ENCODE measurements around the gene UBA52.
"Not testable (repeated sequence)": the region's sequence is repeated elsewhere in the genome, so short reads cannot be mapped to it uniquely, and the experiment has no call there.

UBA52 gene

DNA sequence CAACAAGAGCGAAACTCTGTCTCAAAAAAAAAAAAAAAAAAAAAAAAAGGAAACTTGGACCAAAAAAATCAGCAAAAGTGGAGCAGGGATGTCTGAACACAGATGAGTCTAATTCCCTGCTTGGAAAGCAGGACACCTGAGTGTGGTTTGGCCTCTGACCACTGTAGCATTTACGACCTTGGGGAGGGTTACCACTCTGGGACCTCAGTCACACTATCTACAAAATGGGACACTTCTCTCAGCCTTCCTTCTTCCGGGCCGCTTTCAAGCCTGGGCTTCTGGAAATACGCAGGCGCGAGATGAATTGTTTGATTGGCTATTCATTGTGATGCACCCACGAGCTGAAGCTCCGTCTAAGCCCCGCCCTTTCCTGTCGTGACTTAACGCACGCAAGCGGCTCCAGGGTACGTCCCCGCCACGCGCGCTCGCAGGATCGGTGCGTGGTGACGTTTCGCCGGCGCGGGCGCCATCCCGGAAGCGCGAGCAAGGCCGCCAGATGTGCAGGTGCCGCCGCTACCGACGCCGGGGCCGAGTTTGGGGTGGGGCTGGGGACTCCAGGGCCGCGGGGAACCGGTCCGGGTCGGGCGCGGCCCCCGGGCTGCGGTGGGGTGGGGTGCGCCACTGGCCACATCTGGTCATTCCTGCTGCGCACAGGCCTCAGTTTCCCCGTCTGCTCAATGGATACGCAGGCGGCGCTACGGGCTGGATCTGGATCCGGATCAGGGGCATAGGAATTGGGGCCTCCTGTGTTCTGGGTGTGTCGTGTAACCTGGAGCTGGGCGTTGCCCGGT lies 14.1 kb upstream of the UBA52 start, which contains the start of gene KXD1:
Gene KXD1 (plus strand): TSS at position 460 of the 791 bp plus-strand sequence. CDS start 4,187 bp downstream, outside the sequence.
- DNase-seq = peak; percentile 94

GRCh38 chr19:18558202-18558555 lies 13.5 kb upstream of the UBA52 start:
- DNase-seq = no peak

DNA sequence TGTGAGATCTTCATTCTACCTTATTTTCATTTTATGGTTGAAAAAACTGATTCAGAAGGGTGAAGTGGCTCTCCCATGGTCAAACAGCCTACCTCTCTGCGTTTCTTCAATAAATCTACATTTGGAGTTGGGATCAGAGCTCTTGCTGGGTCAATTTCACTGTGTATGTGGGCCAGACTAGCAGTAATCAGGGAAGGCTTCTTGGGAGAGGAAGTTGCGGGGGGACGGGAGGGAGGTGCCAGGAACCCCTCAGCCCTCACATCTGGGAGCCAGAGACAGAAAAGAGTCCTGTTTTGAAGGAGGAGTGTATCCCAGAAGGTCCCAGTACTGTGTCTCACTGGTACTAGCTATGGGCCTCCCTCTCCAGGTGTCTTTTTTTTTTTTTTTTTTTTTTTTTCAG lies 13.1 kb upstream of the UBA52 start:
- no peak for DNase-seq

DNA sequence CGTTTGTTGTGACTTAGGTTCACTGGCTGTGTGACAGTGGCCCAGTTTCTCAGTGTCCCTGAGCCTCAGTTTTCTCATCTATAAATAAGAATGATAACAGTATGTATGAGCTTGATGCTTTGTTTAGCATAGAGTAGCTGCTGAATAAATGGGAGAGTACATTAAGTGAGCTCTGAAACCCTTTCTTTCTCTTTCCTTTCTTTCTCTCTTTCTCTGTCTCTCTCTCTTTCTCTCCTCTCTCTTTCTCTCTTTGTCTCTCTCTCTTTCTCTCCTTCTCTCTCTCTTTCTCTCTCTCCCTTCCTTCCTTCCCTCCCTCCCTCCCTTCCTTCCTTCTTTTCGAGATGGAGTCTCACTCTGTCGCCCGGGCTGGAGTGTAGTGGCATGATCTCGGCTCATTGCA lies 12.0 kb upstream of the UBA52 start:
- no peak for DNase-seq

DNA sequence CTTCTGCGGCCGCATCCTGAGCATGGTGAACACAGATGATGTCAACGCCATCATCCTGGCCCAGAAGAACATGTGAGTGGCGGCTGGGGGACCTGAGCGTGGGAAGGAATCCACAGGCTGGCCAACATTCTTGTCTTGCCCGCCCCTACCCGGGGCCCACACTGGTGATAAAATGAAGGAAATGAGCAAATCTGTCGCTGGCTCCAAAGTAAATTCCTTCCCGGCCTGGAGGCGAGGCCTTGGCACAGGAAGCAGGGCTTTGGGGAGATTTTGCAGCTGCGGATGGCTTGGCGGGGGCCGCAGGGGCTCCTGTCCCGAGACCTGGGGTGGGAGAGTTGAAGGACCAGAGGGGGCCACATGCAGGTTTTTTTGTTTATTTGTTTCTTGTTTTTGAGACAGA lies 9.6 kb upstream of the UBA52 start:
- no peak for DNase-seq

DNA sequence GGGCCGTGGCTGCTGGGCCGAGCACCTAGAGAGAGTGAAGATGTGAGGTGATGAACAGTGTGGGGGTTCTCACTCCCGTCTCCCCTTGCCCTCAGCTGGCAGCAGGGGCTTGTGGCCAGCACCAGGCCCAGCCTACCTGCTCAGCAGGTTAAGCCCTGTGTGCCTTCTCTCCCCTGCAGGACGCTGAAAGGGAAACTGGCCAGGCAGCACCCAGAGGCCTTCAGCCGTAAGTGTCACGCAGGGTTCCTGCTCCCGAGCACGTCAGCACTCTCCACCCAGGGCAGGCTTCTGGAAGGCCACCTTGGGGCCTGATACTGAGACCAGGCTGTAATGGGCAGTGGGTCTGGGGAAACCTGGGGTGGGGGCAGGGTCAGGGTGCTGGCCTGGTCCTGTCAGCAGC lies 4.7 kb upstream of the UBA52 start:
- DNase-seq = no peak

DNA sequence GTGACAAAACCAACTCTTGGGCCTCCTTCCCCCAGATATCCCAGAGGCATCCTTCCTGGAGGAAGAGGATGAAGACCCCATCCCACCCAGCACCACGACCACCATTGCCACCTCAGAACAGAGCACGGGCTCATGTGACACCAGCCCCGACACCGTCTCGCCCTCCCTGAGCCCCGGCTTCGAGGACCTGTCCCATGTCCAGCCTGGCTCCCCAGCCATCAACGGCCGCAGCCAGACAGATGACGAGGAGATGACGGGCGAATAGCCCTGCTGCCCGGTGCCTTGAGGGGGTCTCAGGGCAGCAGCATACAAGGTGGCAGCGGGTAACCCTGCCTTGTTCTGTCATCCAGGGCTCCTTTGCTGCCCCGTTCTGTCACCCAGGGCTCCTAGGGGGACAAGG lies 3.3 kb upstream of the UBA52 start:
- no peak for DNase-seq

DNA sequence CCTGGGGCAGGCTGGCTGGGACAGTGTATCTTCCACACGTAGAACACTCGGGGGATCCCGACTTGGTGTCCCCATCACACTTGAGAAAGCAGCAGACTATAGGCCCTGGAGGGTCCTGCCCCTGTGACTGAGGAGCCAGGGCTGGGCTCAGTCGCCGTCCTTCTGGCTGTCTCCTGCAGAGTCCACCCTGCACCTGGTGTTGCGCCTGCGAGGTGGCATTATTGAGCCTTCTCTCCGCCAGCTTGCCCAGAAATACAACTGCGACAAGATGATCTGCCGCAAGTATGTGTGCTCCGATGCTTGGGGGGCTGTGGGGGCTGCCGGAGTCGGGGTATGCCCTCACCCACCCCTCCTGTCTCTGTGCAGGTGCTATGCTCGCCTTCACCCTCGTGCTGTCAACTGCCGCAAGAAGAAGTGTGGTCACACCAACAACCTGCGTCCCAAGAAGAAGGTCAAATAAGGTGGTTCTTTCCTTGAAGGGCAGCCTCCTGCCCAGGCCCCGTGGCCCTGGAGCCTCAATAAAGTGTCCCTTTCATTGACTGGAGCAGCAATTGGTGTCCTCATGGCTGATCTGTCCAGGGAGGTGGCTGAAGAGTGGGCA lies 3.1 kb downstream of the UBA52 start:
- no peak for DNase-seq

DNA sequence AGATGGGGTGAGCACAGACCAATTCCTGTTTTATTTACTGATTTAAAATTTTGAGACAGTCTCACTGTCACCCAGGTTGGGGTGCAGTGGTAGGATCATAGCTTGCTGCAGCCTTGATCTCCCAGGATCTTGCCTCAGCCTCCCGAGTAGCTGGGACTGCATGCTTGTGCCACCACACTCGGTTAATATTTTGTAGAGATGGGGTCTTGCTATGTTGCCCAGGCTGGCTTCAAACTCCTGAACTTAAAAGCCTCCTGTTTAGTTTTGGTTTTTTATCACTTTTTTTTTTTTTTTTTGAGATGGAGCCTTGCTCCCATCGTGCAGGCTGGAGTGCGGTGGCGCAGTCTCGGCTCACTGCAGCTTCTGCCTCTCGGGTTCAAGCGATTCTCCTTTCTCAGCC lies 4.7 kb downstream of the UBA52 start:
- DNase-seq = no peak

GRCh38 chr19:18577365-18577914 lies 5.8 kb downstream of the UBA52 start:
- no peak for DNase-seq

DNA sequence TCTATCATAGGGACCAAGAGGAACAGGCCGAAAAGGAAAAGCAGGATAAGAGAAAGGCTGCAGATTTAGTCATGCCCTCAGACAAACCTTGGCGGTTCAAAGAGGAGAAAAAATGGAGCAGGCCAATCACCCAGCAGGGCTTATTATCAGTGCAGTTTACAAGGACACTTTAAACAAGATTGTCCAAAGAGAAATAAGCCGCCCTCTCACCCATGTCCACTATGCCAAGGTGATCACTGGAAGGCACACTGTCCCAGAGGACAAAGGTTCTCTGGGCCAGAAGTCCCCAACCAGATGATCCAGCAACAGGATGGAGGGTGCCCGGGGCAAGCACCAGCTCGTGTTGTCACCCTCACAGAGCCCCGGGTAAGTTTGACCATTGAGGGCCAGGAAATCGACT lies 8.7 kb downstream of the UBA52 start:
- DNase-seq = no peak

GRCh38 chr19:18586306-18586705 lies 14.6 kb downstream of the UBA52 start:
- no peak for DNase-seq

GRCh38 chr19:18587561-18587960 lies 15.9 kb downstream of the UBA52 start:
- no peak for DNase-seq

DNA sequence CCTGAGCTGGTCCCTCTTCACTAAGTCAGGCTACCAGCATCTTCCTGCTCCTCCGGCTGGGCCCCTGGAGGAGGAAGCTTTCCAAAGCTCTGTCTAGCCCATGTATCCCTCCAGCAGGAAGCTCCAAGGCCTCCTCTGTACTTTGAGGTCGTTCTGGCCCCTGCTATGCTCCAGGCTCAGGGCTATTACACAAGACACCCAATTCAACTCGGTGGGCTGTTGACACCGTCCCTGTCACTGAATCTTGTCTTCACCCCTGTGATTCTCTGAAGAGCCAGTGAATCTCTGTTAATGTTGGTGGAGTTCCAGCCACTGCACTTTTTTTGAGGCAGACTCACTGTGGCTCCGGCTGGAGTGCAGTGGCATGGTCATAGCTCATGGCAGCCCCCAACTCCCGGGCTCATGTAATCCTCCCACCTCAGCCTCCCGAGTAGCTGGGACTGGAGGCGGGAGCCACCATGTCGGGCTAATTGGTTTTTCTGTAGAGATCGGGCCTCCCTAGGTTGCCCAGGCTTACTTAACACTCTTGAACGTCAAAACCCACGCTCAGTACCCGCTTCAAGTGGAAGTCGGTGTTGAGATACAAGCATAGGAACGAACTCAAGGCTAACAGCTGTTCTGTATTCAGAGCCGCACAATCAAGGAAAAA lies 16.4 kb downstream of the UBA52 start:
- no peak for DNase-seq

DNA sequence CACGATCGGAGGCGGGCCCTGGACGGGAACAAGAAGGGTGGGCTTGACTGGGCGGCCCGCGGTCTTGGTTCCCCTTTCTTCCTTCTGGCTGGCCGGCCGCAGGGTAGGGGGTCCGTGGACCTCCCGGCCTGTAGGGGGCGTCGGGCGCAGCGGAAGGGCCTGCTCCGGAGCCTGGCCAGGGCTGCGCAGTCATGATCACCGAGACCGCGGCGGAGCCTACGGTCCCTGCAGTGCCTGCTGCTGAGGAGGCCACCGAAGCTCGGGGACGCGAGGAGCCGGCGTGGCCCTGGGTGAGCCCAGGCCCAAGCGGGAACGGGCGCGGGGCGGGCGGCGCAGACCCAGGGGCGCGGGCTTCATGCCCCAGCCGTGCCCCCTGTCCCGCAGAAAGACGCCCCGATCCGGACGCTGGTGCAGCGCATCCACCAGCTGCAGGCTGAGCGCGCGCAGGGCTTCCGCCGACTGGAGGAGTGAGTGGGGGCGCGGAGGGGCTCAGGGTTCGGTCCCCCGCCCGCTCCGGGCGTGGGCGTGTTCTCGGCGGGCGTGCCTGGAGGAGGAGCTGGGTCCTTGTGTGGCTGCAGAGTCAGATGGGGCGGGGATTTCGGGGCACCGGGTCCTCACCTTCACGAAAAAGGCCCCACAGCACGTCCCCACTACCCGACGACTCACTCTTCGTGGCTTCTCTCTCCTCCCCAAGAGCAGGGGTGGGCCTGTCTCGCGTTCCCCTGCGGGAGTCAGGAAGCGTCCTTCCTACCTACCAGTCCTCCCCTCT lies 17.1 kb downstream of the UBA52 start, which contains the start of gene REX1BD:
Gene REX1BD (plus strand): TSS at position 188 of the 769 bp plus-strand sequence. CDS start 4 bp downstream, at position 192.
- peak; percentile 91 for DNase-seq

DNA sequence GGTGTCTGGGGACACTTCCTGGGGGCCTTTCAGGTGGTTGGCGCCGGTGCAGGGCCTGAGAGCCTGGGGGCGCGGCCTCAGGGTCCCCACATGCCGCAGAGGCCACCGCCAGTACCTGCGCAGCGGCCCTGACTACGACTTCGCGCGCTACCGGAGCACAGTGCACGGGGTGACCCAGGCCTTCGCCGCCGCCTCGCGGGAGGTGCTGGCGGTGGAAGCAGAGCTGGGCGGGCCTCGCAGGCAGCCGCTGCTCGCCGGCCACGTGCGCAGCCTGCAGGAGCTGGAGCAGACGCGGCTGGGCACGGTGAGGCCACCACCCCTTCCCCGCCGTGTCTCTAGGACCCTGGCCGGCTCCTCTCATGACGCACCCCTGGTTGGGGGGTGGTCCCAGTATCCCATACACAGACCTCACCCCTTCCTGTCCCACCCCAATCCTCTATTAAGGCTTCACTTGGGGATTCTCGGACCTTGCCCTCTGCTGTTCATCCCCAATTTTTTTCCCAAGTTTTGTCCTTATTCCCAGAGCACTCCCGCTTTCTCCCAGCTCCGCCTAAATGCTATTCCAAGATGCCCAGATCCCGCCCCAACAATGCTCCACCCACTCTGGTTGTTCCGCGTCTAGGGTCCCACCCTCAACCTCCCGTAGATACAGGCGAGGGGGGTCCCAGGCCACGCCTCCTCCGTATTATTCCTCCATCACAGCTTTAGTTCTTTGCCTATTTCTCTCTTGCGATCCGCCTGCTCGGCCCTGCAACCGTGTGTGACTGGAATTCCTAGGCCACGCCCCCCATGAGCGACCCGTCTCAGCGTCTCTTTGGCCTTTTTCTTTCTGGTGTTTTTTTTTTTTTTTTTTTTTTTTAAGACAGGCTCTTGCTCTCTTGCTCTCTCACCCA lies 18.0 kb downstream of the UBA52 start:
- no peak for DNase-seq

- DNase-seq = no peak
Observed at GRCh38 chr19:18590273-18591272, 18.9 kb downstream of the UBA52 start.

DNA sequence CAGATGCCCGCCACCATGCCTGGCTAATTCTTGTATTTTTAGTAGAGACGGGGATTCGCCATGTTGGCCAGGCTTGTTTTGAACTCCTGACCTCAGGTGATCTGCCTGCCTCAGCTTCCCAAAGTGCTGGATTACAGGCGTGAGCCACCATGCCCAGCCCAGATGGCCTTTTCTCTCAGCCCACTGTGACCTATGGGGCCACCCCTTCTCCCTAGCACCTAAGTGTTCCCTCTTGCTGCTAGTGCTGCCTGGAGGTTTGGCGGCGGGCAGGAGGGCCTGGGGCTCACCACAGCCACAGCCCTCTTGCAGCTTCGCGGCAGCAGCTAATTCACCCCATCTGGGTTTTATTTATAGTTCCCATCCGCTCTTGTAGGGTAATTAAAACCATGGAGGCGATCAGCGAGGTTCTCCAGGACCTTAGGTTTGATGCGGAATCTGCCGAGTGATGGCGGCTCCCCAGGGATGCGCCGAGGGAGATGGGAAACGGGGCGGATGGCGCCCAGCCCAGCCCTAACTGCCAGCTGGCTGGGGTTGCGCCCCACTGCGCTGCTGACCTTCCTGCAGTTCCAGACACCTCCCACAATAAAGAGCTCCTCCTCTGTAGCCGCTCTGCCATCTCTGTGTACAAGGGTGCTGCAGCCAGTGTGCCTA lies 20.2 kb downstream of the UBA52 start:
- DNase-seq = no peak

DNA sequence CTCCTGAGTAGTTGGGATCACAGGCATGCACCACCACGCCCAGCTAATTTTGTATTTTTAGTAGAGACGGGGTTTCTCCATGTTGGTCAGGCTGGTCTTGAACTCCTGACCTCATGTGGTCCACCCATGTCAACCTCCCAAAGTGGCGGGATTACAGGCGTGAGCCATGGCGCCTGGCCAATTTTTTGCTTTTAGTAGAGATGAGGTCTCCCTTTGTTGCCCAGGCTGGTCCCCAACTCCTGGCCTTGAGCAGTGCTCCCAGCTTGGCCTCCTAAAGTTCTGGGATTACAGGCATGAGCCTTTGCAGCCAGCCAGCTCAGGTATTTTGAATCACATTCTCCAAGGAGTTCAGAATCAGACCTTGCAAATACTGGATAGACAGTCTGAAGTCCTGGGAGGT lies 21.1 kb downstream of the UBA52 start:
- DNase-seq = not testable (repeated sequence)
